ENCODE measurements around the gene LMX1B.

Gene LMX1B

GRCh38 chr9:126667190-126668055 lies 53.7 kb downstream of the LMX1B start:
- no peak for TF ChIP-seq YY1 (IDR thresholded peaks at IDR 0.05; ENCODE audit: low read depth)
- TF ChIP-seq USF1 (IDR thresholded peaks at IDR 0.05): no peak
- no peak for TF ChIP-seq TEAD4 (IDR thresholded peaks at IDR 0.05)
- TF ChIP-seq ZBTB7A (IDR thresholded peaks at IDR 0.05; ENCODE audit: low read depth): no peak
- no peak for TF ChIP-seq FOXM1 (IDR thresholded peaks at IDR 0.05; ENCODE audit: borderline replicate concordance, low read depth)
- no peak for TF ChIP-seq NFIC (IDR thresholded peaks at IDR 0.05)

- TF ChIP-seq TAF1 (IDR thresholded peaks at IDR 0.05; ENCODE audit: low read depth) (no peak), ZBTB7A (IDR thresholded peaks at IDR 0.05; ENCODE audit: low read depth) (no peak), NFIC (IDR thresholded peaks at IDR 0.05) (no peak), USF1 (IDR thresholded peaks at IDR 0.05) (no peak), TEAD4 (IDR thresholded peaks at IDR 0.05) (no peak), TCF12 (IDR thresholded peaks at IDR 0.05; ENCODE audit: low read depth) (no peak), MAX (IDR thresholded peaks at IDR 0.05) (no peak), CEBPB (IDR thresholded peaks at IDR 0.05) (no peak)
Measured at GRCh38 chr9:126668058-126668457, 54.3 kb downstream of the LMX1B start.

GRCh38 chr9:126669108-126669507 lies 55.4 kb downstream of the LMX1B start:
- TF ChIP-seq YY1 (IDR thresholded peaks at IDR 0.05; ENCODE audit: low read depth) (no peak), NFIC (IDR thresholded peaks at IDR 0.05) (no peak), FOXM1 (IDR thresholded peaks at IDR 0.05; ENCODE audit: borderline replicate concordance, low read depth) (no peak), TEAD4 (IDR thresholded peaks at IDR 0.05) (no peak), ZBTB7A (IDR thresholded peaks at IDR 0.05; ENCODE audit: low read depth) (no peak), CREB1 (IDR thresholded peaks at IDR 0.05; ENCODE audit: low read depth) (no peak), EP300 (IDR thresholded peaks at IDR 0.05; ENCODE audit: borderline replicate concordance) (no peak), USF1 (IDR thresholded peaks at IDR 0.05) (no peak)

GRCh38 chr9:126670270-126670669 lies 56.5 kb downstream of the LMX1B start:
- TF ChIP-seq ZBTB7A (IDR thresholded peaks at IDR 0.05; ENCODE audit: low read depth): no peak
- TF ChIP-seq MAX (IDR thresholded peaks at IDR 0.05): no peak
- no peak for TF ChIP-seq NFIC (IDR thresholded peaks at IDR 0.05)
- no peak for TF ChIP-seq USF1 (IDR thresholded peaks at IDR 0.05)
- TF ChIP-seq TAF1 (IDR thresholded peaks at IDR 0.05; ENCODE audit: low read depth): no peak
- no peak for TF ChIP-seq TEAD4 (IDR thresholded peaks at IDR 0.05)
- TF ChIP-seq REST (IDR thresholded peaks at IDR 0.05; ENCODE audit: low read depth): no peak

- no peak for TF ChIP-seq CREB1 (IDR thresholded peaks at IDR 0.05; ENCODE audit: low read depth)
Measured at GRCh38 chr9:126671381-126671831, 57.7 kb downstream of the LMX1B start.

- TF ChIP-seq REST (IDR thresholded peaks at IDR 0.05; ENCODE audit: low read depth) (no peak), RAD21 (IDR thresholded peaks at IDR 0.05; ENCODE audit: low read depth) (no peak), NFIC (IDR thresholded peaks at IDR 0.05) (no peak), EP300 (IDR thresholded peaks at IDR 0.05; ENCODE audit: borderline replicate concordance) (no peak), CEBPB (IDR thresholded peaks at IDR 0.05) (no peak), ZBTB7A (IDR thresholded peaks at IDR 0.05; ENCODE audit: low read depth) (no peak), USF1 (IDR thresholded peaks at IDR 0.05) (no peak), YY1 (IDR thresholded peaks at IDR 0.05; ENCODE audit: low read depth) (no peak)
Measured at GRCh38 chr9:126671983-126672382, 58.3 kb downstream of the LMX1B start.
